Neural progenitor cell (in vitro differentiated cells): ENCODE measurements around the gene GFER.

Experiments used
- CTCF ChIP-seq: fragments of 200-600 bp; sonication (generic); IDR thresholded peaks from 2 replicates; pipeline ENCODE4 v1.5.1; 2017; ENCODE audit warnings: antibody characterized with exemption, mild to moderate bottlenecking
- EZH2 ChIP-seq: fragments of 200-600 bp; sonication (generic); IDR thresholded peaks from 2 replicates; pipeline ENCODE4 v1.6.1; 2017; ENCODE audit warnings: antibody characterized with exemption, mild to moderate bottlenecking, moderate library complexity
- EZH2phosphoT487 ChIP-seq: fragments of 200-600 bp; sonication (generic); IDR thresholded peaks from 2 replicates; pipeline ENCODE4 v1.6.1; 2017; ENCODE audit warnings: antibody characterized with exemption

- TF ChIP-seq CTCF, result no peak
- no peak for TF ChIP-seq EZH2
- TF ChIP-seq EZH2phosphoT487, result no peak
Observed at GRCh38 chr16:2028146-2028545, 44.2 kb downstream of the GFER start.
